GM19193 (cell line): ENCODE results near the gene GSTM2.

Experiments
- POLR2A ChIP-seq: IDR thresholded peaks from 4 replicates; pipeline ENCODE4 v1.6.1; 2011; ENCODE audit not compliant: insufficient read depth, insufficient read length; ENCODE audit errors: extremely low read depth

The GSTM2 gene

GRCh38 chr1:109667452-109668122 lies at the start of gene GSTM2:
GSTM2 (plus strand) TSS chr1:109668057; CDS start chr1:109668116, 59 bp downstream.
- no peak for TF ChIP-seq POLR2A

GRCh38 chr1:109618661-109619575 lies 48.9 kb upstream of the GSTM2 start:
- TF ChIP-seq POLR2A: no peak

GRCh38 chr1:109619576-109620400 lies 48.1 kb upstream of the GSTM2 start, which contains the start of the genes AMPD2 and GNAT2:
AMPD2 (plus strand) TSS chr1:109619837; CDS start chr1:109621176, 1,339 bp downstream.
GNAT2 (minus strand) TSS chr1:109619616; CDS start chr1:109612870, 6,746 bp downstream.
- TF ChIP-seq POLR2A: peak; percentile 66

- no peak for TF ChIP-seq POLR2A
Observed at GRCh38 chr1:109620401-109620791, 47.5 kb upstream of the GSTM2 start.

GRCh38 chr1:109620841-109621286 lies 47.0 kb upstream of the GSTM2 start:
- TF ChIP-seq POLR2A: peak; percentile 46

- TF ChIP-seq POLR2A: no peak
Observed at GRCh38 chr1:109621379-109622136, 46.3 kb upstream of the GSTM2 start.

GRCh38 chr1:109622137-109622892 lies 45.5 kb upstream of the GSTM2 start:
- TF ChIP-seq POLR2A: no peak

- TF ChIP-seq POLR2A: no peak
Observed at GRCh38 chr1:109622895-109623294, 45.0 kb upstream of the GSTM2 start.

- no peak for TF ChIP-seq POLR2A
Observed at GRCh38 chr1:109623601-109624161, 44.2 kb upstream of the GSTM2 start.

- no peak for TF ChIP-seq POLR2A
Observed at GRCh38 chr1:109624201-109625010, 43.5 kb upstream of the GSTM2 start.

- no peak for TF ChIP-seq POLR2A
Observed at GRCh38 chr1:109625176-109625575, 42.7 kb upstream of the GSTM2 start.
